Measurements from ENCODE around the gene MORF4L1. TPM values are rescaled to one million over a fixed set of nuclear protein-coding genes. Genes with fewer than 3 reads are reported as not detected.
"Not testable (repeated sequence)": the region's sequence is repeated elsewhere in the genome, so short reads cannot be mapped to it uniquely, and the experiment has no call there.

Gene MORF4L1
- total RNA-seq, 1 donor = 456 TPM

DNA sequence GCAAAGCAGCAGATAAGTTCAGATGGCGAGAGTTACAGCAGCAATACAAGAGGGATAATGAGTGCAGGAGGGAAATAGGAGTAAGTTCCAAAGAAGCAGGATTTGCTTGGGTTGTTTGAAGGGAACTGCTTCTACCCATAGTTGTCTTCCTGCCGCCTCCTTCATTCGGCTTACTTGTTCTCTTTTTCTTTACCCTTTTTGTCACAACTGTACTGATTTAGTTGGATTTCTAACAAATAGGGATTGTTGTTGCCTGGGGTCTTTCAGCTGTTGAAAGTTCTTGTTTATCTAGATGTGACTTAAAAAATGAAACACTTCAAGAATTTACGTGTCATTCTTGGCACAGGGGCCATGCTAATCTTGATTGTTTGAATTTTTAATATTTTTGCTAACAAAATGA, 25.9 kb downstream of the MORF4L1 start:
- H3K27me3 ChIP-seq (ENCODE audit: insufficient read depth, low read length) = no peaks in the 10 kb centered on the region
- no peaks in the 10 kb centered on the region for H3K9me3 ChIP-seq (ENCODE audit: low read depth, low read length)
- no peak overlapping the region for H2AFZ ChIP-seq (ENCODE audit: low read length)
- H3K36me3 ChIP-seq (ENCODE audit: insufficient read depth, low read length) = peaks cover 92% of the 10 kb centered on the region
- H3K4me2 ChIP-seq (ENCODE audit: insufficient read depth, low read length) = no peak overlapping the region
- H3K4me3 ChIP-seq (ENCODE audit: insufficient read depth, low read length) = no peak overlapping the region
- H3K4me1 ChIP-seq (ENCODE audit: insufficient read depth, low read length) = peaks cover 16% of the 10 kb centered on the region
- no peak for DNase-seq (ENCODE audit: insufficient read length, low spot score, missing footprints)
- H4K20me1 ChIP-seq (ENCODE audit: insufficient read depth, low read length) = peaks cover 44% of the 10 kb centered on the region
- TF ChIP-seq, protein P1, sequence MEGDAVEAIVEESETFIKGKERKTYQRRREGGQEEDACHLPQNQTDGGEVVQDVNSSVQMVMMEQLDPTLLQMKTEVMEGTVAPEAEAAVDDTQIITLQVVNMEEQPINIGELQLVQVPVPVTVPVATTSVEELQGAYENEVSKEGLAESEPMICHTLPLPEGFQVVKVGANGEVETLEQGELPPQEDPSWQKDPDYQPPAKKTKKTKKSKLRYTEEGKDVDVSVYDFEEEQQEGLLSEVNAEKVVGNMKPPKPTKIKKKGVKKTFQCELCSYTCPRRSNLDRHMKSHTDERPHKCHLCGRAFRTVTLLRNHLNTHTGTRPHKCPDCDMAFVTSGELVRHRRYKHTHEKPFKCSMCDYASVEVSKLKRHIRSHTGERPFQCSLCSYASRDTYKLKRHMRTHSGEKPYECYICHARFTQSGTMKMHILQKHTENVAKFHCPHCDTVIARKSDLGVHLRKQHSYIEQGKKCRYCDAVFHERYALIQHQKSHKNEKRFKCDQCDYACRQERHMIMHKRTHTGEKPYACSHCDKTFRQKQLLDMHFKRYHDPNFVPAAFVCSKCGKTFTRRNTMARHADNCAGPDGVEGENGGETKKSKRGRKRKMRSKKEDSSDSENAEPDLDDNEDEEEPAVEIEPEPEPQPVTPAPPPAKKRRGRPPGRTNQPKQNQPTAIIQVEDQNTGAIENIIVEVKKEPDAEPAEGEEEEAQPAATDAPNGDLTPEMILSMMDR (IDR thresholded peaks at IDR 0.05; ENCODE audit: extremely low read depth, low read depth, low read length) = no peak
- H3K79me2 ChIP-seq (ENCODE audit: insufficient read depth, low read length) = peaks cover 67% of the 10 kb centered on the region
- no peak overlapping the region for H3K27ac ChIP-seq (ENCODE audit: low read depth, low read length)

DNA sequence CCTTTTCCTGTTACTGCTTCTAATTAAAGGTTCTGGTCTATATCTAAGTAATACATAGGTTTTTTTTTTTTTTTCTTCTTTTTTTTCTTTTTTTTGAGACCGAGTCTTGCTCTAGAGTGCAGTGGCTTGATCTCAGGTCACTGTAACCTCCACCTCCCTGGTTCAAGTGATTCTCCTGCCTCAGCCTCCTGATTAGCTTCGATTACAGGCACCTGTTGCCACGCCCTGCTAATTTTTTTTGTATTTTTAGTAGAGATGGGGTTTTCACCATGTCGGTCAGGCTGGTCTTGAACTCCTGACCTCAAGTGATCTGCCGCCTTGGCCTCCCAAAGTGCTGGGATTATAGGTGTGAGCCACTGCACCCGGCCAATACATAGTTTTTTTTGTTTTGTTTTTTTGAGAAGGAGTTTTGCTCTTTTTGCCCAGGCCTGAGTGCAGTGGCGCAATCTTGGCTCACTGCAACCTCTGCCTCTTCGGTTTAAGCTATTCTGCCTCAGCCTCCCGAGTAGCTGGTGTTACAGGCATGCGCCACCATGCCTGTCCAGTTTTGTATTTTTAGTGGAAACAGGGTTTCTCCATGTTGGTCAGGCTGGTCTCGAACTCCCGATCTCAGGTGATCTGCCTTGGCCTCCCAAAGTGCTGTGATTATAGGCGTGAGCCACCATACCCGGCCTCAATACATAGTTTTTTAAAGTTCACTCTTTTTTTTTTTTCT, 28.3 kb downstream of the MORF4L1 start:
- H2AFZ ChIP-seq (ENCODE audit: low read length); H3K27ac ChIP-seq (ENCODE audit: low read depth, low read length); H3K9me3 ChIP-seq (ENCODE audit: low read depth, low read length); H3K4me2 ChIP-seq (ENCODE audit: insufficient read depth, low read length); H3K4me3 ChIP-seq (ENCODE audit: insufficient read depth, low read length); DNase-seq (ENCODE audit: insufficient read length, low spot score, missing footprints); H3K27me3 ChIP-seq (ENCODE audit: insufficient read depth, low read length): not testable (repeated sequence)
- peaks cover 44% of the 10 kb centered on the region for H3K79me2 ChIP-seq (ENCODE audit: insufficient read depth, low read length)
- peaks cover 37% of the 10 kb centered on the region for H3K4me1 ChIP-seq (ENCODE audit: insufficient read depth, low read length)
- H3K36me3 ChIP-seq (ENCODE audit: insufficient read depth, low read length) = peaks cover 83% of the 10 kb centered on the region
- H4K20me1 ChIP-seq (ENCODE audit: insufficient read depth, low read length) = peaks cover 43% of the 10 kb centered on the region

DNA sequence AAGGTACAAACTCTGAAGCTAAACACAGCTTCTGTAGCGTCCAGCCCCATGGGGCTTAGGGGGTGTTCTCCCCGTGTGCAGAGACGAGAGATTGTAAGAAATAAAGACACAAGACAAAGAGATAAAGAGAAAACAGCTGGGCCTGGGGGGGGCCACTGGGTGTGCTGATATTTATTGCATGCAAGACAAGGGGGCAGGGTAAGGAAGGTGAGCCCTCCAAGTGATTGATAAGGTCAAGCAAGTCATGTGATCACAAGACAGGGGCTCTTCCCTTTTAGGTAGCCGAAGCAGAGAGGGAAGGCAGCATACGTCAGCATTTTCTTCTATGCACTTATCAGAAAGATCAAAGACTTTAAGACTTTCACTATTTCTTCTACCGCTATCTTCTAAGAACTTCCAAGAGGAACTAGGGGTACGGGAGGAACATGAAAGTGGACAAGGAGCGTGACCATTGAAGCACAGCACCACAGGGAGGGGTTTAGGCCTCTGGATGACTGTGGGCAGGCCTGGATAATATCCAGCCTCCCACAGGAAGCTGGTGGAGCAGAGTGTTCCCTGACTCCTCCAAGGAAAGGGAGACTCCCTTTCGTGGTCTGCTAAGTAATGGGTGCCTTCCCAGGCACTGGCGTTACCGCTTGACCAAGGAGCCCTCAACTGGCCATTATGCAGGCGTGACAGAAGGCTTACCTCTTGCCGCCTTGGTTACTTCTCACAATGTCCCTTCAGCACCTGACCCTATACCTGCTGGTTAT, 29.8 kb downstream of the MORF4L1 start:
- H3K4me1 ChIP-seq (ENCODE audit: insufficient read depth, low read length) = peaks cover 48% of the 10 kb centered on the region
- peaks cover 46% of the 10 kb centered on the region for H3K79me2 ChIP-seq (ENCODE audit: insufficient read depth, low read length)
- peak overlapping the region; percentile 7 for H3K27ac ChIP-seq (ENCODE audit: low read depth, low read length)
- not testable (repeated sequence) for DNase-seq (ENCODE audit: insufficient read length, low spot score, missing footprints); H2AFZ ChIP-seq (ENCODE audit: low read length); H3K9me3 ChIP-seq (ENCODE audit: low read depth, low read length); H3K27me3 ChIP-seq (ENCODE audit: insufficient read depth, low read length); H3K4me2 ChIP-seq (ENCODE audit: insufficient read depth, low read length); H3K4me3 ChIP-seq (ENCODE audit: insufficient read depth, low read length)
- peaks cover 85% of the 10 kb centered on the region for H3K36me3 ChIP-seq (ENCODE audit: insufficient read depth, low read length)
- peaks cover 52% of the 10 kb centered on the region for H4K20me1 ChIP-seq (ENCODE audit: insufficient read depth, low read length)

DNA sequence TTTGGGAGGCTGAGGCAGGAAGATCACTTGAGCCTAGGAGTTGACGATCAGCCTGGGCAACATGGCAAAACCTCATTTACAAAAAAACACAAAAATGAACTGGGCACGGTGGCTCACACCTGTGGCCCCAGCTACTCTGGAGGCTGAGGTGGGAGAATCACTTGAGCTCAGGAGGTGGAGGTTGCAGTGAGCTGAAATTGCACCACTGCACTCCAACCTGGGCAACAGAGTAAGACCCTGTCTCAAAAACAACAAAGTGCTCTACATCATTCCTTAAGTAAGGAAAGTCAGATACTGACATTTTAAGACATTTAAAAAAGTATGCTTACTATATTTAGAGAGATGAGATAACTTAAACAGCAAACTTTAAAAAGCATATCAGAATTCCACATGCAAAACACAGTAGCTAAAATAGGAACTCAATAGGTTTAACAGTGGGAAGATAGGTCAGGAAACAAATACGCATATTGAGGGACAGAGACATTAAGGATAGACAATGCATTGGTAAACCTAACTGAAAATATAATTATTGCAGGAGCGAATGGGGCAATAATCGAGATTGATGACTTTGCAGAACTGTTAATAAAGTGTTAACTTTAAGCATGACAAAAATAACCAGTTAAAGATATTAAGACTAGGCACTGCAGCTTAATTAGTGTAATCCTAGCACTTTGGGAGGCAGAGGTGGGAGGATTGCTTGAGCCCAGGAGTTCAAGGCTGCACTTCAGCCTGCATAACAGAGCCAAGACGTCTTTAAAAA, 32.1 kb downstream of the MORF4L1 start:
- Histone ChIP-seq H3K27me3 (ENCODE audit: insufficient read depth, low read length) (no peaks in the 10 kb centered on the region), H3K4me3 (ENCODE audit: insufficient read depth, low read length) (no peak overlapping the region), H4K20me1 (ENCODE audit: insufficient read depth, low read length) (peaks cover 53% of the 10 kb centered on the region), H3K9me3 (ENCODE audit: low read depth, low read length) (no peaks in the 10 kb centered on the region), H3K4me2 (ENCODE audit: insufficient read depth, low read length) (no peak overlapping the region), H3K79me2 (ENCODE audit: insufficient read depth, low read length) (peaks cover 39% of the 10 kb centered on the region), H2AFZ (ENCODE audit: low read length) (no peak overlapping the region), H3K4me1 (ENCODE audit: insufficient read depth, low read length) (peaks cover 48% of the 10 kb centered on the region), H3K27ac (ENCODE audit: low read depth, low read length) (peak overlapping the region; percentile 85), H3K36me3 (ENCODE audit: insufficient read depth, low read length) (peaks cover 85% of the 10 kb centered on the region)
- no peak for DNase-seq (ENCODE audit: insufficient read length, low spot score, missing footprints)
- TF ChIP-seq, protein P1 (IDR thresholded peaks at IDR 0.05; ENCODE audit: extremely low read depth, low read depth, low read length) = no peak
